HG03175 (cell line): Measurements from ENCODE around the gene KRT2.

Source experiments
- ATAC-seq: cut with Tn5 transposase; IDR thresholded peaks from one replicate; pipeline ENCODE4 v1.9.1; 2021; ENCODE audit warnings: mild to moderate bottlenecking, moderate library complexity; ENCODE audit not compliant: unreplicated experiment

Gene KRT2

DNA sequence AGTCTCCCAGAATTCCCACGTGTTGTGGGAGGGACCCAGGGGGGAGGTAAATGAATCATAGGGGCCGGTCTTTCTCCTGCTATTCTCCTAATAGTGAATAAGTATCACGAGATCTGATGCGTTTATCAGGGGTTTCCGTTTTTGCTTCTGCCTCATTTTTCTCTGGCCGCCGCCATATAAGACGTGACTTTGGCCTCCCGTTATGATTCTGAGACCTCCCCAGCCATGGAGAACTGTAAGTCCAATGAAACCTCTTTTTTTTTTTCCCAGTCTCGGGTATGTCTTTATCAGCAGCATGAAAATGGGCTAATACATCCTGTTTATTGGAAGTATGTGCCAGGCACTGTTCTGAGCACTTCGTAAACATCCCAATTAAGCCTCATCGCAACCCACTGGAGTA lies 51.5 kb downstream of the KRT2 start:
- no peak for ATAC-seq

DNA sequence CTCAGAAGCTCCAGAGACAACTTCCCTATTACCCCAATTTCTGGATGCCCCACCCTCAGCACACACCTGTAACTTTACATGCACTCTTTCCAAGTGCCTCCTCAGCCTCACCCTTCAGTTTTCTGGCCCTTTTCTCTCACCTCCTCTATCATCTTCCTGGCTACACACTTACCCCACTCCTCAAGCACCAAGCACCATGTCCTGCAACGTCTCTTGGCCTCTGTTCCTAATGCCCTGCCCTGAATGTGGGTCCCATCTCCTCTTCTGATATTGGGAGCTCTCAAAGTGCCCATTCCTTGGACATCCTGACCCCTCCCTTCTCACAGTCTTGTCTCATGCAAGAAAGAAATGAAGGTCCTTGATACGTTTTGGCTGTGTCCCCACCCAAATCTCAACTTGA lies 51.9 kb downstream of the KRT2 start:
- no peak for ATAC-seq

DNA sequence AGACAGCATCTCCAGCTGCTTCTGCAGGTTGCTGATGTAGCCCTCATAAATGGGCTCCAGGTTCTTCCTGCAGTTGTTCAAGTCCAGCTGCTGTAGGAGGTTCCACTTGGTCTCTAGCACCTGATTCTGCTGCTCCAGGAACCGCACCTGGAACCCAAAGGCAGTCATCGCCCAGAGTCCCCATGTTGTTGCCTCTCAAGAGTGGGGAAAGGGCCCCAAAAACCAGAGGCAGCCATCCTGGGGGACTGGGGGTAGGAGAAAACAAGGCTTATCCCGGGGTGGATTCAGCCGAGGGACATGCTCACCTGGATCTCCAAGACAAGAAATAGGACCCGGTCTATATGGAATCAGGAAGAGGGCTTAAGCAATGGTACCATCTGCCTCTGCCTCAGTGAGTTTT lies 53.0 kb downstream of the KRT2 start:
- no peak for ATAC-seq
